Gastroesophageal sphincter (tissue), 3 donors: ENCODE measurements around the gene SRPK2.
"Not testable (repeated sequence)": the region's sequence is repeated elsewhere in the genome, so short reads cannot be mapped to it uniquely, and the experiment has no call there.

ENCODE experiments used
- EP300 ChIP-seq: sonication (generic); formaldehyde crosslinking; IDR thresholded peaks from one replicate; pipeline ENCODE4 v1.6.1; 2017; ENCODE audit warnings: antibody characterized with exemption, mild to moderate bottlenecking
- POLR2A ChIP-seq, 2 donors: fragments of 450-650 bp; IDR thresholded peaks; one replicate each; pipeline ENCODE4 v1.6.1; 2017; ENCODE audit warnings: antibody characterized with exemption in 2 of 2, mild to moderate bottlenecking in 2 of 2, moderate library complexity in 1 of 2
- POLR2AphosphoS5 ChIP-seq: sonication (generic); formaldehyde crosslinking; IDR thresholded peaks from one replicate; pipeline ENCODE4 v1.6.1; 2017; ENCODE audit warnings: antibody characterized with exemption
- TF ChIP-seq, protein P1 (sequence below), 4 experiments: fragments of 200-600 bp in 2 of 4; fragments of 450-650 bp in 2 of 4; sonication (generic) in 1 of 4; IDR thresholded peaks; one replicate each; pipeline ENCODE4 v1.5.1; 2017 to 2019; ENCODE audit warnings: antibody characterized with exemption in 4 of 4, mild to moderate bottlenecking in 2 of 4, moderate library complexity in 2 of 4

DNA sequence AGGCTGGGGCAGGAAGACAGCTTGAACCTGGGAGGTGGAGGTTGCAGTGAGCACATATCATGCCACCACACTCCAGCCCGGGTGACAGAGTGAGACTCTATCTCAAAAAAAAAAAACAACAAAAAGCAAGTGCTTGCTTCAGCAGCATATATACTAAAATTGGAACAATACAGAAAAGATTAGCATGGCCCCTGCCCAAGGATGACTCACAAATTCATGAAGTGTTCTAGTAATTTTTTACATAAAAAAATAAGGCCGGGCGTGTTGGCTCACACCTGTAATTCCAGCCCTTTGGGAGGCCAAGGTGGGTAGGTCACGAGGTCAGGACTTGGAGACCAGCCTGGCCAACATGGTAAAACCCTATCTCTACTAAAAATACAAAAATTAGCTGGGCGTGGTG is 56.1 kb downstream of the SRPK2 start:
- TF ChIP-seq, protein P1, sequence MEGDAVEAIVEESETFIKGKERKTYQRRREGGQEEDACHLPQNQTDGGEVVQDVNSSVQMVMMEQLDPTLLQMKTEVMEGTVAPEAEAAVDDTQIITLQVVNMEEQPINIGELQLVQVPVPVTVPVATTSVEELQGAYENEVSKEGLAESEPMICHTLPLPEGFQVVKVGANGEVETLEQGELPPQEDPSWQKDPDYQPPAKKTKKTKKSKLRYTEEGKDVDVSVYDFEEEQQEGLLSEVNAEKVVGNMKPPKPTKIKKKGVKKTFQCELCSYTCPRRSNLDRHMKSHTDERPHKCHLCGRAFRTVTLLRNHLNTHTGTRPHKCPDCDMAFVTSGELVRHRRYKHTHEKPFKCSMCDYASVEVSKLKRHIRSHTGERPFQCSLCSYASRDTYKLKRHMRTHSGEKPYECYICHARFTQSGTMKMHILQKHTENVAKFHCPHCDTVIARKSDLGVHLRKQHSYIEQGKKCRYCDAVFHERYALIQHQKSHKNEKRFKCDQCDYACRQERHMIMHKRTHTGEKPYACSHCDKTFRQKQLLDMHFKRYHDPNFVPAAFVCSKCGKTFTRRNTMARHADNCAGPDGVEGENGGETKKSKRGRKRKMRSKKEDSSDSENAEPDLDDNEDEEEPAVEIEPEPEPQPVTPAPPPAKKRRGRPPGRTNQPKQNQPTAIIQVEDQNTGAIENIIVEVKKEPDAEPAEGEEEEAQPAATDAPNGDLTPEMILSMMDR (IDR thresholded peaks at IDR 0.05), result not testable (repeated sequence)
- TF ChIP-seq EP300; POLR2A (IDR thresholded peaks at IDR 0.05); POLR2AphosphoS5: not testable (repeated sequence)
